Colon (tissue), 2 donors: ENCODE measurements around the gene KCNC4.

Experiments
- FAIRE-seq: peaks from 2 replicates; lab custom pipeline; 2012; peaks lifted over from hg19 to GRCh38; lab: Jason Lieb, UNC
- donor health status: control.
- donor health status: control.

KCNC4 gene

GRCh38 chr1:110258734-110259133 is 48.6 kb downstream of the KCNC4 start:
- FAIRE-seq = no peak

- no peak for FAIRE-seq
Observed at GRCh38 chr1:110259770-110260169, 49.7 kb downstream of the KCNC4 start.
